ENCODE measurements around the gene RBM33.

The RBM33 gene

DNA sequence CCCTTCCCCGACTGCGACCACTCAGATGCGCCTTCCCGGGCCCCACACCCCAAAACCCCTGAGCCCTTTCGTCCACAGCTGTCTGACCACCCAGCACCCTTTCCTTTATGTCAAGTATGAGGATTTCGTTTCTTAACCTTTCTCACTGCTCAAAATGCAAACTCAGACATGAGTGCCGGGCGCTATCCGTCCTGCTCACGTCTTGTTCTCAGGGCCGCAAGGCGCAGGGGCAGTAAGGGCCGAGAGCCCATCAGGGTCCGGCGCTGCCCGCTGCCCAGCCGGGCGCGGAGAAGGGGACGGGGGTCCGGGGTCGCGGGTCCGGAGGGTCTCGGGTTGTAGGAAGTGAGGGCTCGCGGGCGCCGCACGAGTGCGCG is 670 bp upstream of the RBM33 start:
- H3K4me3 ChIP-seq (ENCODE audit: low read length), result peak overlapping the region; percentile 82
- H3K4me1 ChIP-seq (ENCODE audit: low read length), result peaks cover 19% of the 10 kb centered on the region
- H3K9ac ChIP-seq (ENCODE audit: low read length), result peak overlapping the region; percentile 95
- TF ChIP-seq EZH2 (optimal IDR thresholded peaks at IDR 0.05; ENCODE audit: low read depth, low read length) (no peak), EZH2phosphoT487 (IDR thresholded peaks at IDR 0.05; ENCODE audit: low read length) (no peak)
- TF ChIP-seq, protein P1, sequence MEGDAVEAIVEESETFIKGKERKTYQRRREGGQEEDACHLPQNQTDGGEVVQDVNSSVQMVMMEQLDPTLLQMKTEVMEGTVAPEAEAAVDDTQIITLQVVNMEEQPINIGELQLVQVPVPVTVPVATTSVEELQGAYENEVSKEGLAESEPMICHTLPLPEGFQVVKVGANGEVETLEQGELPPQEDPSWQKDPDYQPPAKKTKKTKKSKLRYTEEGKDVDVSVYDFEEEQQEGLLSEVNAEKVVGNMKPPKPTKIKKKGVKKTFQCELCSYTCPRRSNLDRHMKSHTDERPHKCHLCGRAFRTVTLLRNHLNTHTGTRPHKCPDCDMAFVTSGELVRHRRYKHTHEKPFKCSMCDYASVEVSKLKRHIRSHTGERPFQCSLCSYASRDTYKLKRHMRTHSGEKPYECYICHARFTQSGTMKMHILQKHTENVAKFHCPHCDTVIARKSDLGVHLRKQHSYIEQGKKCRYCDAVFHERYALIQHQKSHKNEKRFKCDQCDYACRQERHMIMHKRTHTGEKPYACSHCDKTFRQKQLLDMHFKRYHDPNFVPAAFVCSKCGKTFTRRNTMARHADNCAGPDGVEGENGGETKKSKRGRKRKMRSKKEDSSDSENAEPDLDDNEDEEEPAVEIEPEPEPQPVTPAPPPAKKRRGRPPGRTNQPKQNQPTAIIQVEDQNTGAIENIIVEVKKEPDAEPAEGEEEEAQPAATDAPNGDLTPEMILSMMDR (IDR thresholded peaks at IDR 0.05; ENCODE audit: low read length), result no peak
- H3K27ac ChIP-seq (ENCODE audit: low read length), result peak overlapping the region; percentile 88
- no peaks in the 10 kb centered on the region; the same call in 1 of the 2 replicates for H3K9me3 ChIP-seq (replicated peaks; ENCODE audit: insufficient read depth, low read length)
- peak overlapping the region; percentile 73 for H3K4me2 ChIP-seq (ENCODE audit: low read depth, low read length)
- H4K20me1 ChIP-seq (ENCODE audit: insufficient read depth, low read length), result no peaks in the 10 kb centered on the region
- H3K79me2 ChIP-seq (ENCODE audit: low read length), result peaks cover 52% of the 10 kb centered on the region
- H3F3A ChIP-seq (ENCODE audit: insufficient read depth, low read length), result peaks cover 7% of the 10 kb centered on the region
- no peaks in the 10 kb centered on the region for H3K9me2 ChIP-seq (replicated peaks; ENCODE audit: insufficient read depth, low read length)
- peak overlapping the region; percentile 94 for H2AFZ ChIP-seq (ENCODE audit: low read length)
- H3K36me3 ChIP-seq (replicated peaks; ENCODE audit: insufficient read depth, low read length), result peaks cover 43% of the 10 kb centered on the region
- H3K27me3 ChIP-seq (replicated peaks; ENCODE audit: insufficient read depth, low read length), result no peaks in the 10 kb centered on the region
- no peak for DNase-seq

DNA sequence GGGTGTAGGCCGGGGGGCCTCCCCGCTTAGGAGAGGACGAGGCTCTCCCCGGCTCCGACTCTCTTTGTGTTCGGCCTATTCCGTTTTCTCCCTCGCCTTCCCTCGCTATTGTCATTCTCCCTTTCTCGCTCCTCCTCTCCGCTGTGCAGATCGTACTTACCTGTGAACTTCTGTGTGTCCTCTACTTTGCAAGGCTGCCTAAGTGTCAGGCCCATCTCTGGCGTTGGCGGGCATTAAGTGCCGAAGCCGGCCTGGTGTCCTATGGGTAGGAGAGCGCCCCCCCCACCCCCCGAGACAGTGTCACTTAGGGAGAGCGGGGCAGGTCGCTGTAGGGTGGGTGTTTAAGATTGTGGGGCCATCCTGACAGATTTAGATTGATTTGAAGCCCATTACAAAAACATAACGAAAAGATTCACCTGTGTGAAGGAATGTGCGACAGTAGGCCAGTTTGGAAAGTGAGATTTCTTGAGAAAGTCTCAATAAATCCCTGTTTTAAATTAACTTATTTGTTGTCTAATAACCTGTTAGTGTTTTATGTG is 579 bp downstream of the RBM33 start:
- H2AFZ ChIP-seq (ENCODE audit: low read length), result peak overlapping the region; percentile 77
- no peaks in the 10 kb centered on the region; the same call in 1 of the 2 replicates for H3K9me3 ChIP-seq (replicated peaks; ENCODE audit: insufficient read depth, low read length)
- peaks cover 16% of the 10 kb centered on the region for H3K4me1 ChIP-seq (ENCODE audit: low read length)
- H3K36me3 ChIP-seq (replicated peaks; ENCODE audit: insufficient read depth, low read length), result peaks cover 52% of the 10 kb centered on the region
- peak overlapping the region; percentile 88 for H3K27ac ChIP-seq (ENCODE audit: low read length)
- TF ChIP-seq, protein P1 (IDR thresholded peaks at IDR 0.05; ENCODE audit: low read length), result peak; percentile 14; the same call in 1 of the 2 replicates
- no peak for TF ChIP-seq EZH2phosphoT487 (IDR thresholded peaks at IDR 0.05; ENCODE audit: low read length)
- H3K4me2 ChIP-seq (ENCODE audit: low read depth, low read length), result peak overlapping the region; percentile 73
- no peaks in the 10 kb centered on the region for H3K9me2 ChIP-seq (replicated peaks; ENCODE audit: insufficient read depth, low read length)
- no peaks in the 10 kb centered on the region for H4K20me1 ChIP-seq (ENCODE audit: insufficient read depth, low read length)
- H3K4me3 ChIP-seq (ENCODE audit: low read length), result peak overlapping the region; percentile 82
- H3K9ac ChIP-seq (ENCODE audit: low read length), result peak overlapping the region; percentile 95
- peaks cover 7% of the 10 kb centered on the region for H3F3A ChIP-seq (ENCODE audit: insufficient read depth, low read length)
- H3K27me3 ChIP-seq (replicated peaks; ENCODE audit: insufficient read depth, low read length), result no peaks in the 10 kb centered on the region
- peaks cover 65% of the 10 kb centered on the region for H3K79me2 ChIP-seq (ENCODE audit: low read length)
- peak; percentile 72 for DNase-seq

DNA sequence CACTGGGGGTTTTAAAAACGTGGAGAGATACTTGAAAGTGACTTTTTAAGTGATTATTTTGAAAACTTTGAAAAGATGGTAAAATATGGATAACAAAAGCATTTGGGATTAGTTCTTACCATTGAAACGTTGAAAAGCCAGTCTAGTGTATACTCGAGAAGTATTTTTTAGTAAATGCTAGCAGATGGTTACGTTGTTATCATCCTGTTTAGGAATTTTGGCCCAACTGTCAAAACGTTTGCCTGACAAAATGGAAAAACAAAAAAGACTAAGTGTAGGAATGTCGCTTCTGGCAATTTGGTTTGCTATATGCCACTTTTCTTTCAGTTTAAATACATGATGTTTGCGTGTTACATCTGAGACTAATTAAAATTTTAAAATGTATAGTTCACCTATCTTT is 1.2 kb downstream of the RBM33 start:
- Histone ChIP-seq H3K9me3 (replicated peaks; ENCODE audit: insufficient read depth, low read length) (no peaks in the 10 kb centered on the region; the same call in 1 of the 2 replicates), H3K4me3 (ENCODE audit: low read length) (peak overlapping the region; percentile 82), H2AFZ (ENCODE audit: low read length) (no peak overlapping the region), H3K27ac (ENCODE audit: low read length) (peak overlapping the region; percentile 88; the same call in 1 of the 2 replicates), H3K4me2 (ENCODE audit: low read depth, low read length) (peak overlapping the region; percentile 73), H3K36me3 (replicated peaks; ENCODE audit: insufficient read depth, low read length) (peaks cover 52% of the 10 kb centered on the region), H3F3A (ENCODE audit: insufficient read depth, low read length) (peaks cover 7% of the 10 kb centered on the region), H3K79me2 (ENCODE audit: low read length) (peaks cover 71% of the 10 kb centered on the region), H4K20me1 (ENCODE audit: insufficient read depth, low read length) (no peaks in the 10 kb centered on the region; the same call in 1 of the 2 replicates), H3K27me3 (replicated peaks; ENCODE audit: insufficient read depth, low read length) (no peaks in the 10 kb centered on the region), H3K9ac (ENCODE audit: low read length) (peak overlapping the region; percentile 95), H3K4me1 (ENCODE audit: low read length) (peaks cover 16% of the 10 kb centered on the region), H3K9me2 (replicated peaks; ENCODE audit: insufficient read depth, low read length) (no peaks in the 10 kb centered on the region)
- TF ChIP-seq, protein P1 (IDR thresholded peaks at IDR 0.05; ENCODE audit: low read length), result no peak
- no peak for TF ChIP-seq EZH2phosphoT487 (IDR thresholded peaks at IDR 0.05; ENCODE audit: low read length)
- no peak for TF ChIP-seq EZH2 (optimal IDR thresholded peaks at IDR 0.05; ENCODE audit: low read depth, low read length)
- DNase-seq, result no peak
